ENCODE measurements around the gene TMEM87A.

- TF ChIP-seq CTCF (conservative IDR thresholded peaks at IDR 0.05; ENCODE audit: low read depth, low read length) (no peak), EZH2 (IDR thresholded peaks at IDR 0.05; ENCODE audit: low read length, unreplicated experiment) (no peak)
These were observed 59.7 kb downstream of the TMEM87A start for GRCh38 chr15:42213511-42213910.
